ENCODE measurements around the gene GRHL3. TPM values are rescaled to one million over a fixed set of nuclear protein-coding genes. Genes with fewer than 3 reads are reported as not detected.

GRHL3 gene
- total RNA-seq, 1 experiment from 2014 or later: 2.5 TPM

- no peak for TF ChIP-seq E2F1 (CRISPR knock-in tag; IDR thresholded peaks at IDR 0.05)
Observed at GRCh38 chr1:24400065-24400464, 80.9 kb downstream of the GRHL3 start (continued).

- ATAC-seq (no peak), DNase-seq (ENCODE audit: low spot score) (no peak)
- Mint-ChIP-seq H3K27ac (no peak overlapping the region), H3K4me1 (no peaks in the 10 kb centered on the region), H3K27me3 (ENCODE audit: low read depth) (no peaks in the 10 kb centered on the region), H3K36me3 (peaks cover 3% of the 10 kb centered on the region; the same call in 1 of the 2 replicates), H3K4me3 (no peak overlapping the region), H3K9me3 (peaks cover 5% of the 10 kb centered on the region)
- ChIA-PET POLR2A (no interaction called here), CTCF (interaction anchor here (1.1 to 1.8 kb wide), 5 partner anchors 11 to 202 kb away, joined by 3 to 8 read pairs (median 4); partner anchors contain the start of gene NIPAL3)
- no peak for TF ChIP-seq ESRRA (CRISPR knock-in tag; IDR thresholded peaks at IDR 0.05; ENCODE audit: borderline replicate concordance)
- no peak for TF ChIP-seq ZNF416 (CRISPR knock-in tag; IDR thresholded peaks at IDR 0.05)
- no peak for TF ChIP-seq MYBL2 (CRISPR knock-in tag; IDR thresholded peaks at IDR 0.05)
- TF ChIP-seq AFF4 (CRISPR knock-in tag; IDR thresholded peaks at IDR 0.05; ENCODE audit: borderline replicate concordance): no peak
Observed at GRCh38 chr1:24403806-24404205, 84.6 kb downstream of the GRHL3 start.

Other genes starting within 250 kb of the GRHL3 start
- 0.13 to 0.16 TPM (median 0.14 TPM) in 3 replicates for gene MYOM3, start 207.2 kb upstream of the GRHL3 start, total RNA-seq (2021)
- gene IL22RA1, start 176.2 kb upstream of the GRHL3 start, total RNA-seq (2021): 0.14 to 0.28 TPM (median 0.25 TPM) in 3 replicates
- 6.6 to 7.9 TPM (median 7.7 TPM) in 3 replicates for gene IFNLR1, start 132.1 kb upstream of the GRHL3 start, total RNA-seq (2021)
- gene STPG1, start 94.4 kb downstream of the GRHL3 start, total RNA-seq (2021): 9.9 to 12.8 TPM (median 10.1 TPM) in 3 replicates
- gene NIPAL3, start 96.4 kb downstream of the GRHL3 start, total RNA-seq (2021): 11.2 to 11.3 TPM (median 11.2 TPM) in 3 replicates
- gene RCAN3, start 183.5 kb downstream of the GRHL3 start, total RNA-seq (2021): 16.9 to 23.3 TPM (median 16.9 TPM) in 3 replicates
- 0.26 to 0.41 TPM (median 0.39 TPM) in 3 replicates for gene NCMAP, start 236.7 kb downstream of the GRHL3 start, total RNA-seq (2021)